GM12874 (cell line): Measurements from ENCODE around the gene JPT2.

Source experiments
- CTCF ChIP-seq: IDR thresholded peaks from 2 replicates; pipeline ENCODE4 v1.5.1; 2011; ENCODE audit warnings: low read depth, mild to moderate bottlenecking, control low read depth, low read length, moderate library complexity; ENCODE audit not compliant: insufficient read depth

Gene JPT2

GRCh38 chr16:1635070-1635469 is 43.0 kb upstream of the JPT2 start:
- TF ChIP-seq CTCF: no peak

DNA sequence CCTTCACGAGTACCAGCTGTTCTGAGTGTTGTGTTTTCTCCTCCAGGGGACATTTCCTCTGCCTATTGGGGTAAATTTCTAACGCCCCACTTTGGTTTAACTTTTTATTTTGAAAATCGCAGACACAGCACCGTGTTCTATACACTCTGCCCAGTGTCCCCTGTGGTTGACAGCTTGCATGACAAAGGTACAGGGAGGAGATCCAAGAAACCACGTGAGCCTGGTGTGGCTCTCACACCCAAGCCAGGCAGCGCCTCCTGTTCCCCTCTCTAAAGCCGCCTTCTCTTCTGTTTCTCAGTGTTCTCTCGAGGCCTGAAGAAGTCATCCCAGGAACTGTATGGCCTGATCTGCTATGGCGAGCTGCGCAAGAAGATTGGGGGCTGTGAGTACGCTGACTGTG is 40.6 kb upstream of the JPT2 start:
- no peak for TF ChIP-seq CTCF

- no peak for TF ChIP-seq CTCF
These were observed 39.3 kb upstream of the JPT2 start for GRCh38 chr16:1638757-1639156.

- TF ChIP-seq CTCF: no peak
These were observed 38.8 kb upstream of the JPT2 start for GRCh38 chr16:1639282-1639681.

GRCh38 chr16:1639860-1640259 is 38.2 kb upstream of the JPT2 start:
- TF ChIP-seq CTCF: no peak

DNA sequence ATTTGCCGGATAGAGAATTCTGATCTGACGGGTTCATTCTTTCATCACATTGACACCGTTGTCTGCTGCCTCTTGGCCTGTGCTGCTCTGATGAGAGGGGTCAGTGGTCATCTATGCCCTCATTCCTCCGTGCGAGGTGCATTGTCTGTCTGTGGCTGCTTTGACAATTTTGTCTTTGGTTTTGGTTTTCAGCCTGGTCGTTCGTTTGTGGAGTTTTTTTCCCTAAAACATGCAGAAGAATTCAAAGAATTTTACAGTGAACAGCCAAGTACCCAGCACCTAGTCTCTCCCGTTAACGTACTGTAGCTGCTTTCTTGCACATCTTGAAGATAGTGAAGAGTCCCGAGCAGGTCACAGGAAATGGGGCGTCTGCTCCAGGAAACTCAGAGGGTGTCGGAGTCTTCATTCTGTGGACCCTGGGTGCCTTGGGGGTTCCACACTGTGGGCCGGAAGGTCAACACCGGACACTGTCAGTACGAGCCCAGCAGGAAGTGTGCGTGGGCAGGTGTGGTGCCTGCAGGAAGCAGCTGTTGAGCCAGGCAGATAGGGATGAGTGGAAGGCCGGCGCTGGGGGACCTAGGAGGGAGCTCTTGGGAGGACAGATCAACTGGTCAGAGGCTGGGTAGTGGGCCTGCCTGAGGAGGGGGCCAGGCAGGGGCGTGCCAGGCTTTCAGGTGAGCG is 37.7 kb upstream of the JPT2 start:
- TF ChIP-seq CTCF: no peak

- no peak for TF ChIP-seq CTCF
These were observed 36.8 kb upstream of the JPT2 start for GRCh38 chr16:1641261-1641660.
